Measurements from ENCODE around the gene IGFBP7. TPM values are rescaled to one million over a fixed set of nuclear protein-coding genes. Genes with fewer than 3 reads are reported as not detected.

The IGFBP7 gene
- total RNA-seq, 2 experiments from 2014 or later: 0.17 TPM; not detected in 1

GRCh38 chr4:57122959-57123358, 12.8 kb upstream of the IGFBP7 start:
- Mint-ChIP-seq H3K4me3 (no peak overlapping the region), H3K36me3 (ENCODE audit: low read depth) (no peaks in the 10 kb centered on the region), H3K4me1 (ENCODE audit: low read depth) (no peaks in the 10 kb centered on the region), H3K27me3 (ENCODE audit: low read depth) (peaks cover 30% of the 10 kb centered on the region), H3K27ac (no peak overlapping the region), H3K9me3 (peaks cover 14% of the 10 kb centered on the region)
- DNase-seq: no peak
- intact Hi-C loops (cut with micrococcal nuclease): no loop called here
- CTCF ChIA-PET: no interaction called here

GRCh38 chr4:57119054-57119651, 9.0 kb upstream of the IGFBP7 start:
- no peaks in the 10 kb centered on the region for H3K4me1 Mint-ChIP-seq (ENCODE audit: low read depth)
- intact Hi-C loops (cut with micrococcal nuclease): no loop called here
- no peaks in the 10 kb centered on the region for H3K36me3 Mint-ChIP-seq (ENCODE audit: low read depth)
- H3K27ac Mint-ChIP-seq: no peak overlapping the region
- H3K27me3 Mint-ChIP-seq (ENCODE audit: low read depth): peaks cover 29% of the 10 kb centered on the region
- DNase-seq: no peak
- no peaks in the 10 kb centered on the region for H3K9me3 Mint-ChIP-seq
- no peak overlapping the region for H3K4me3 Mint-ChIP-seq
- CTCF ChIA-PET: interaction anchor here (0.9 kb wide), 1 partner anchor 44 kb away, joined by 4 read pairs; no protein-coding TSS in a partner anchor

- DNase-seq: no peak
- no peaks in the 10 kb centered on the region for H3K4me1 Mint-ChIP-seq (ENCODE audit: low read depth)
- intact Hi-C loops (cut with micrococcal nuclease): no loop called here
- CTCF ChIA-PET: interaction anchor here (1.2 kb wide), 1 partner anchor 46 kb away, joined by 3 read pairs; no protein-coding TSS in a partner anchor
- no peak overlapping the region for H3K4me3 Mint-ChIP-seq
- H3K27ac Mint-ChIP-seq: no peak overlapping the region
- peaks cover 34% of the 10 kb centered on the region for H3K27me3 Mint-ChIP-seq (ENCODE audit: low read depth)
- H3K36me3 Mint-ChIP-seq (ENCODE audit: low read depth): no peaks in the 10 kb centered on the region
- no peaks in the 10 kb centered on the region for H3K9me3 Mint-ChIP-seq
Measured at GRCh38 chr4:57117491-57117890, 7.3 kb upstream of the IGFBP7 start.

GRCh38 chr4:57116245-57116644, 6.1 kb upstream of the IGFBP7 start:
- CTCF ChIA-PET: no interaction called here
- DNase-seq: no peak
- Mint-ChIP-seq H3K27me3 (ENCODE audit: low read depth) (peaks cover 38% of the 10 kb centered on the region), H3K9me3 (no peaks in the 10 kb centered on the region), H3K4me3 (no peak overlapping the region), H3K36me3 (ENCODE audit: low read depth) (no peaks in the 10 kb centered on the region), H3K4me1 (ENCODE audit: low read depth) (peaks cover under 1% of the 10 kb centered on the region), H3K27ac (no peak overlapping the region)
- intact Hi-C loops (cut with micrococcal nuclease): no loop called here

DNA sequence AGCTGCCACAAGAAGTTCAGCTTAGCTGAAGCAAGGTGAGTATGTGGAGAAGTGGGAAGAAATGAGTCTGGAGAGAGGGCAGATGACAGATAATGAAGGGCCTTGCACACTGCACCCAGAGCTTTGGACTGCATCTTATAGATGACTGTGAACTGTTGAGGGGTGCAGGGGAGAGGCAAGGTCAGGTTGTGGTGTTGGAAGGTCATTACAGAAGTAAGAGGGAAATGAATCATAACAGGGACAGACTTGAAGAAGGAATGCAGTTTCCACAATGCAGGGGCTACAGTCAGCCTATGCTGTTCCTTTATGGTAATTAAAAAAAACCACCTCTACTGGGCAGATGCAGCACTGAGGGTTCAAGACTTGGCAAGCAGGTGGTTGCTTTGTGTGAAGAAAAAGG, 4.8 kb upstream of the IGFBP7 start:
- intact Hi-C loops (cut with micrococcal nuclease): no loop called here
- no peak overlapping the region for H3K4me3 Mint-ChIP-seq
- H3K27ac Mint-ChIP-seq: no peak overlapping the region
- CTCF ChIA-PET: no interaction called here
- H3K4me1 Mint-ChIP-seq (ENCODE audit: low read depth): peaks cover 9% of the 10 kb centered on the region
- DNase-seq: no peak
- peaks cover 40% of the 10 kb centered on the region for H3K27me3 Mint-ChIP-seq (ENCODE audit: low read depth)
- no peaks in the 10 kb centered on the region for H3K36me3 Mint-ChIP-seq (ENCODE audit: low read depth)
- H3K9me3 Mint-ChIP-seq: no peaks in the 10 kb centered on the region

GRCh38 chr4:57113870-57114269, 3.7 kb upstream of the IGFBP7 start:
- no peaks in the 10 kb centered on the region for H3K36me3 Mint-ChIP-seq (ENCODE audit: low read depth)
- H3K27ac Mint-ChIP-seq: no peak overlapping the region
- CTCF ChIA-PET: no interaction called here
- H3K4me1 Mint-ChIP-seq (ENCODE audit: low read depth): peaks cover 11% of the 10 kb centered on the region
- intact Hi-C loops (cut with micrococcal nuclease): no loop called here
- H3K27me3 Mint-ChIP-seq (ENCODE audit: low read depth): peaks cover 46% of the 10 kb centered on the region
- no peak for DNase-seq
- H3K4me3 Mint-ChIP-seq: no peak overlapping the region
- no peaks in the 10 kb centered on the region for H3K9me3 Mint-ChIP-seq

DNA sequence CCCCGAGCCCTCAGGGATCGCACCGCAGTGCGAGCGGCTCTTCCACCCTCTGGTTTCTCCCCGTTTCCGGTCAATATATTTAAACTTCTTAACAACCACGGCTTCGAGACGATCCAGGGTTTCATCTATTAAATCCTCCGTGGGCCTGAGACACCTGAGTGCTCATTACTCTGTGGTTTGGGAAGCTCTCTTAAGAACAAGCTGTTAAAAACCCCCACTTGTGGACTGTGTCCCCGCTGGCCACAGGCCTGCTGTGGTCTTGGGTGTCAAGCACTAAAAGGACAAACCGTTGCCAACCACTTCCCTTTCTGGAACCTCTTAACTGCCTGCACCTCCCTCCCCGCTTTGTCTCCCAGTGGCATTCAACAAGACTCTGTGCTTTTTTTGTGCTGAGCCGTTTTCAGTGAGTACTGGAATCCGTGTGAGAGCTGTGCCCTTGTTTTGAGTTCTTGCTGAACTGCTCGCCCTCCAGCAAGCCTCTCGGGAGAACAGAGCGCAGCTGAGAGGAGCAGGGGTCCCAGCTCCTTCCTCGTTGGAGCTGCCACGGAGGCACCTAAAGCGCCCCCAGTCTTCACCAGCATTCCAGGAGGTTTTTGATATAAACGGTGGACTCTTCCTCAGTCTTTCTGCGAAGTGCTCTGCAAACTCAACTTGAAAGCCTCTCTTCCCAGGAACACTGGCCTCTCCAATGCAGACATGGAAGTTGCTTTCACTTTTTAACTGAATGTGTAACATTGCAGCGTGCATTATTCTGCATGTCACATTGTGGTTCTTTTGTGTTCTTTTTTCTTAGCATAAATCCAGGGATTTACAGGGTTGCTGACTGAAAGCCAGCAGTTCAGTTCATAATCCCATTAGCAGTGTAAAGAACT, 691 bp upstream of the IGFBP7 start:
- Mint-ChIP-seq H3K4me3 (peak overlapping the region; percentile 65), H3K27ac (no peak overlapping the region), H3K4me1 (ENCODE audit: low read depth) (peaks cover 11% of the 10 kb centered on the region), H3K36me3 (ENCODE audit: low read depth) (no peaks in the 10 kb centered on the region), H3K27me3 (ENCODE audit: low read depth) (peaks cover 59% of the 10 kb centered on the region), H3K9me3 (no peaks in the 10 kb centered on the region)
- intact Hi-C loops (cut with micrococcal nuclease): no loop called here
- CTCF ChIA-PET: interaction anchor here (0.6 to 0.8 kb wide), 2 partner anchors 56 to 204 kb away, joined by 3 read pairs; no protein-coding TSS in a partner anchor
- no peak for DNase-seq

DNA sequence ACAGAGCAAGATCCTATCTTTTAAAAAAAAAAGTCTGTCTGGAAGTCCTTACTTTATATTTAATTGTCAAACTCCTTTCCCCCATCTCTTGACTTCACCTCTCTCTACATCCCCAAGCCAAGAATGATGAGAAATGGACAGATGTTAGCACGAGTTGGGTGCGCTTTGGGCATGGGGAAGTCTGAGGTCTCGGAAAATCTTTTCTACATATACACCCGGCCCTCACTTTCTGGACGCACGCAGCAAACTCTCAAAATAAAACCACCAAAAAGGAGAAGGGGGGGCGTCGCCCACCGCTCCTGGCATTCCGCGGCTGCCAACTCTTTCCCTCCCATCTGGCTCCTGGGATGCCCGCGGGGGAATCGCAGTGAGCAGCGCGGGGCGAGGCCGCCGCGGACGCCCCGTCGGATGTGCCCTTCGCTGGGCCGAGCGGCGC, 756 bp downstream of the IGFBP7 start:
- H3K4me3 Mint-ChIP-seq: peak overlapping the region; percentile 28

GRCh38 chr4:57106181-57106580, 4.0 kb downstream of the IGFBP7 start:
- no peaks in the 10 kb centered on the region for H3K36me3 Mint-ChIP-seq (ENCODE audit: low read depth)

More for the DNA sequence above, 756 bp downstream of the IGFBP7 start:
- CTCF ChIA-PET: no interaction called here
- no peaks in the 10 kb centered on the region for H3K36me3 Mint-ChIP-seq (ENCODE audit: low read depth)
- H3K27me3 Mint-ChIP-seq (ENCODE audit: low read depth): peaks cover 54% of the 10 kb centered on the region
- H3K4me1 Mint-ChIP-seq (ENCODE audit: low read depth): peaks cover 11% of the 10 kb centered on the region
- intact Hi-C loops (cut with micrococcal nuclease): no loop called here
- no peaks in the 10 kb centered on the region for H3K9me3 Mint-ChIP-seq
- H3K27ac Mint-ChIP-seq: no peak overlapping the region
- DNase-seq: no peak

DNA sequence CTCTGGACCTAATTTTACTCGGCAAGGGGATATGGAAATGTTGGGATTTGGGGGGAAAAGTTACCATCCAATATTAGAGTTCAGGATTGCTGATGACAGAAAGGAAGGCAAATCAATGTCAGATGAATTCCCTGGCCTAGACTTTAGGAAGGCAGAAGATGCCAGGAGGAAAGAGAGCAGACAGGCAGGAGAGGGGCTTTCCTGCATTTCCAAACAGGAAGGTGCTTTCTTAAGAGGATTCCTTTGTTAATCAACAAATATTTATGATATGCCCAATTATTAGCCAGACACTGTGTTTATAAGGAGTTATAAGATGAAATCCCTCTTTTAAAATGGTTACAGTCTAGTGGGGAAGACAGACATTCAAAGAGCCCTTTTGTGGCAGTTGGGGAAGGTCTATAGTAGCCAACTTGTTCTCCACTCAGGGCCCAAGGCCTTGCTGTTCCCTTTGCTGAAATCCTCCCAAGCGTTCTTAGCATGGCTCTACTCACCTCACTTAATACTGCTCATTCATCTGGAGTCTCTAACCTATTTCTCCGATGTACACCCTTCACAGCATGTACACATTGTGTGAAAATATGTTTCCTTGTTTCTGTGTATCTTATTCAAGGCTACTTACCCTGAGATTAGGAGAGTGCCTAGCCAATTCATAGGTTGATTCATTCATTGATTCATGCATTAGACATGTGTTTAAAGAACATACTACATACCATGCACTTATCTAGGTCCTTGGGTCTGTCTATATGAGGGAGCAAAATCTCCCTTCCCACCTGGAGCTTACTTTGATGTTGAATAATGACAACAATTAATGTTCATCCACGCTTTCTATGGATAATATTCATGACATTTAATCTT, 5.3 kb downstream of the IGFBP7 start:
- no peaks in the 10 kb centered on the region for H3K36me3 Mint-ChIP-seq (ENCODE audit: low read depth)
- peaks cover 2% of the 10 kb centered on the region for H3K4me1 Mint-ChIP-seq (ENCODE audit: low read depth)
- CTCF ChIA-PET: interaction anchor here (1.5 kb wide), 1 partner anchor 58 kb away, joined by 5 read pairs; no protein-coding TSS in a partner anchor
- DNase-seq: no peak
- H3K4me3 Mint-ChIP-seq: no peak overlapping the region
- intact Hi-C loops (cut with micrococcal nuclease): no loop called here
- H3K9me3 Mint-ChIP-seq: no peaks in the 10 kb centered on the region
- H3K27ac Mint-ChIP-seq: no peak overlapping the region
- peaks cover 33% of the 10 kb centered on the region for H3K27me3 Mint-ChIP-seq (ENCODE audit: low read depth)

More at GRCh38 chr4:57106181-57106580, 4.0 kb downstream of the IGFBP7 start:
- CTCF ChIA-PET: no interaction called here
- no peak for DNase-seq
- peaks cover 9% of the 10 kb centered on the region for H3K4me1 Mint-ChIP-seq (ENCODE audit: low read depth)
- H3K27me3 Mint-ChIP-seq (ENCODE audit: low read depth): peaks cover 41% of the 10 kb centered on the region
- intact Hi-C loops (cut with micrococcal nuclease): no loop called here
- H3K27ac Mint-ChIP-seq: no peak overlapping the region
- no peaks in the 10 kb centered on the region for H3K9me3 Mint-ChIP-seq
- no peak overlapping the region for H3K4me3 Mint-ChIP-seq

- no peak overlapping the region for H3K27ac Mint-ChIP-seq
- intact Hi-C loops (cut with micrococcal nuclease): no loop called here
- H3K4me3 Mint-ChIP-seq: no peak overlapping the region
- peaks cover 20% of the 10 kb centered on the region for H3K27me3 Mint-ChIP-seq (ENCODE audit: low read depth)
- H3K4me1 Mint-ChIP-seq (ENCODE audit: low read depth): no peaks in the 10 kb centered on the region
- CTCF ChIA-PET: no interaction called here
- H3K9me3 Mint-ChIP-seq: no peaks in the 10 kb centered on the region
- no peaks in the 10 kb centered on the region for H3K36me3 Mint-ChIP-seq (ENCODE audit: low read depth)
- DNase-seq: no peak
Measured at GRCh38 chr4:57103051-57103450, 7.1 kb downstream of the IGFBP7 start.

GRCh38 chr4:57102050-57102624, 8.0 kb downstream of the IGFBP7 start:
- no peak overlapping the region for H3K27ac Mint-ChIP-seq
- H3K4me1 Mint-ChIP-seq (ENCODE audit: low read depth): no peaks in the 10 kb centered on the region
- H3K27me3 Mint-ChIP-seq (ENCODE audit: low read depth): peaks cover 12% of the 10 kb centered on the region
- H3K36me3 Mint-ChIP-seq (ENCODE audit: low read depth): no peaks in the 10 kb centered on the region
- intact Hi-C loops (cut with micrococcal nuclease): no loop called here
- DNase-seq: no peak
- H3K4me3 Mint-ChIP-seq: no peak overlapping the region
- H3K9me3 Mint-ChIP-seq: no peaks in the 10 kb centered on the region
- CTCF ChIA-PET: no interaction called here
